Measurements from ENCODE around the gene SLC4A3. TPM values are rescaled to one million over a fixed set of nuclear protein-coding genes. Genes with fewer than 3 reads are reported as not detected.

Gene SLC4A3
- total and polyA plus RNA-seq, 5 donors from 2014 or later = not detected

DNA sequence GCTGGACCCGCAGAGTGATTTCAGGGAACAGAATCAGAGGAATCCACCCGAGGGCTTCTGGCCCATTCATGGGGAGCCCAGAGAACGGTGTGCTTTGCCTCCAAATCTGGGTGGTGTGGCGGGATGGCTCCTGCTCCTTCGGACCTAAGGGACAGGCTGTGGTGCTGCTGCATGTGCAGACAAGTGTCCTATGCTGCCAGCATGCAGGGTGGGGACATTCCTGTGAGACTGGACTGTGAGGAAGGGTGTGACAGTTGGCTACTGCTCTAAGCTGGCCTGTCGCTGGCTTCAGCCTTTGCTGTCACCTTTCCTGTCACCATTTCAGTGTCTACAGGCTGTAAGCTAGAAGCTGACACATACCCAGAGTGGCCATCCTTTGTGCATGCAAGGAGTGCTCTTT, 2.9 kb upstream of the SLC4A3 start:
- peaks cover 38% of the 10 kb centered on the region for H3K27me3 Mint-ChIP-seq
- peaks cover 4% of the 10 kb centered on the region for H3K36me3 Mint-ChIP-seq
- no peak overlapping the region for H3K27ac Mint-ChIP-seq
- H3K9me3 ChIP-seq (ENCODE audit: control insufficient read depth in 2 of 2, low read length in 2 of 2) = no peaks in the 10 kb centered on the region
- H3K4me1 Mint-ChIP-seq = peaks cover 0 to 7% (median 0%) of the 10 kb centered on the region in 4 donors
- H3K4me3 Mint-ChIP-seq = no peak overlapping the region
- H3K36me3 ChIP-seq (ENCODE audit: control insufficient read depth, insufficient read depth, low read length) = no peaks in the 10 kb centered on the region
- no peak overlapping the region for H3K4me3 ChIP-seq (ENCODE audit: low read depth, low read length)
- H3K27me3 ChIP-seq (ENCODE audit: control insufficient read depth, insufficient read depth, low read length) = peaks cover 12% of the 10 kb centered on the region
- DNase-seq (no peak), ATAC-seq (ENCODE audit: low read depth in 2 of 2) (no peak)
- H3K9me3 Mint-ChIP-seq = no peaks in the 10 kb centered on the region
- peaks cover 5% of the 10 kb centered on the region for H3K4me1 ChIP-seq (ENCODE audit: control insufficient read depth, insufficient read depth, low read length, poor library complexity, severe bottlenecking)
- no peak overlapping the region for H3K27ac ChIP-seq (ENCODE audit: insufficient read depth, low read length, poor library complexity, severe bottlenecking)

DNA sequence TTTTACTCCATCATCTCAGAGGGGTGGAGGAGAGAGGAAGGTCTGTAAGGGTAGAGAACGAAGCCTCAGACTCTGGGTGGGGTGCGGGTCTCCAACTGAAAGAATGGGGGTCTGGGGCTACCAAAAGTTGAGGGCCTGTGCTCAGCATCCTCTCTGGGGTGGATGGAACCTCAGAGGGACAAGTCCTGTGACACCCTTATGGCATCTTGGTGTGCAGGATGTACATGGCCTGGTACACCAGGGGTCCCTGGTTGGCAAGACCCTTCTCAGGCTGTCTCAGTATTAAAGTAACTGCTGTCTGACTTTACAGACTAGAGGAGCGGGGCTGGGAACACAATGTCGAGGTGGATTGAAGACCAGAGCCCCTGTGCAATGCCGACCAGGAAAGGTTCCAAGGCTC, 2.3 kb upstream of the SLC4A3 start:
- no peak overlapping the region for H3K27ac Mint-ChIP-seq
- Histone ChIP-seq H3K4me1 (ENCODE audit: control insufficient read depth, insufficient read depth, low read length, poor library complexity, severe bottlenecking) (peaks cover 5% of the 10 kb centered on the region), H3K27me3 (ENCODE audit: control insufficient read depth, insufficient read depth, low read length) (peaks cover 12% of the 10 kb centered on the region), H3K36me3 (ENCODE audit: control insufficient read depth, insufficient read depth, low read length) (no peaks in the 10 kb centered on the region), H3K9me3 (ENCODE audit: control insufficient read depth in 2 of 2, low read length in 2 of 2) (no peaks in the 10 kb centered on the region), H3K27ac (ENCODE audit: insufficient read depth, low read length, poor library complexity, severe bottlenecking) (no peak overlapping the region), H3K4me3 (ENCODE audit: low read depth, low read length) (no peak overlapping the region)
- no peaks in the 10 kb centered on the region for H3K9me3 Mint-ChIP-seq
- peaks cover 38% of the 10 kb centered on the region for H3K27me3 Mint-ChIP-seq
- H3K36me3 Mint-ChIP-seq = peaks cover 4% of the 10 kb centered on the region
- H3K4me3 Mint-ChIP-seq = no peak overlapping the region
- no peak for ATAC-seq (ENCODE audit: low read depth in 2 of 2)
- peaks cover 0 to 7% (median 0%) of the 10 kb centered on the region in 4 donors for H3K4me1 Mint-ChIP-seq
- no peak for DNase-seq

DNA sequence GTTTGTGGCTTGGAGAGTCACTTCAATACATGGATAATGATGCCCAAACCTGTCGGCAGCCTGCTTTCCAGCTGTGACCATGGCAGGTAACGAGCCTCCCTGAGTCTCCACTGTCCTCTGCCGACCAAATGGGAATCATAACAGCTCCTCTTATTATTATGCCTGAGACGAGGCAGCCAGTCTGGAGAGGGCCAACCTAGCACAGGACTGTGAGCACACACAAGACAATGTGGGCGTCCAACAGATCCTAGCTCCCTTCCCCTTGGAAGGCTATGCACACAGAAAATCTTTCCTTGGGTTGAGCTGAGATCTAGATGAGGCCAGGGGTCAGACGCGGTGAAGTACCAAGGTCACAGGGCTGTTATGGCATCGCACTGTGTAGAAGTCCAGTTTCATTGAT, 890 bp upstream of the SLC4A3 start:
- no peak for ATAC-seq (ENCODE audit: low read depth in 2 of 2)
- H3K9me3 ChIP-seq (ENCODE audit: control insufficient read depth in 2 of 2, low read length in 2 of 2) = no peaks in the 10 kb centered on the region
- H3K4me3 ChIP-seq (ENCODE audit: low read depth, low read length) = no peak overlapping the region
- Mint-ChIP-seq H3K9me3 (no peaks in the 10 kb centered on the region), H3K36me3 (peaks cover 4% of the 10 kb centered on the region), H3K4me1 (peaks cover 0 to 7% (median 0%) of the 10 kb centered on the region in 4 donors), H3K27ac (no peak overlapping the region), H3K27me3 (peaks cover 33% of the 10 kb centered on the region), H3K4me3 (peak overlapping the region in 3 of 4 donors; percentile 72 to 74 (median 74))
- no peak for DNase-seq
- H3K36me3 ChIP-seq (ENCODE audit: control insufficient read depth, insufficient read depth, low read length) = no peaks in the 10 kb centered on the region
- peaks cover 12% of the 10 kb centered on the region for H3K27me3 ChIP-seq (ENCODE audit: control insufficient read depth, insufficient read depth, low read length)
- H3K27ac ChIP-seq (ENCODE audit: insufficient read depth, low read length, poor library complexity, severe bottlenecking) = no peak overlapping the region
- H3K4me1 ChIP-seq (ENCODE audit: control insufficient read depth, insufficient read depth, low read length, poor library complexity, severe bottlenecking) = peaks cover 5% of the 10 kb centered on the region

DNA sequence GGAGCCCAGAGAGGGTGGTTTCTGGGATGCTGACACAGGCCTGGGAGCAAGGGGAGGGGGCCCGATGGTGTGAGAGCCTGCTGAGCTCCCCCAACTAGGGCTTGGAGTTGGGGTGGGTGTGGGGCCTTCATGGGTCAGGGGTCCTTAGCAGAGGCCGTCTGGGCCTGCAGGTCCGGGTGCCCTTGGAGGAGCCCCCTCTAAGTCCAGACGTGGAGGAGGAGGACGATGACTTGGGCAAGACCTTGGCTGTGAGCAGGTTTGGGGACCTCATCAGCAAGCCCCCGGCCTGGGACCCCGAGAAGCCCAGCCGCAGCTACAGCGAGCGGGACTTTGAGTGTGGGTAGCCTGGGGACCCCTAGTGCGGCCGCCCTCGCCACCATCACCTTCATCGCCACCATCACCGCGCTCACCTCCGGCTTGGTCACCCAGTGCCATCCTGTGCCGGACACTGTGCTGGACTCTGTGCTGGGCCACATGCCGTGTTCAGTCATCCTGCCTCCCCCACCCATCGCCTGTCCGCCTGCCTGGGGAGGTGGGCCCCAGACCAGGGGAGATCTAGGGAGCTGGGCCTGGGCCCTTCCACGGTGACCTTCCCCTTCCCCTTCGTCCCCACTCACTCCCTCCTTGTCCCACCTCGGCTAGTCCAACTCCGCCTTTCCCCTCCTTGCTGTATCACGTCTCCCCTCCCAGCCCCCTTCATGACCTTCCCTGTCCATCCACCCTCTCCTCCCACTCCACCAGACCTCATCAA, 980 bp downstream of the SLC4A3 start:
- H3K27me3 Mint-ChIP-seq = peaks cover 24% of the 10 kb centered on the region
- ATAC-seq (ENCODE audit: low read depth in 2 of 2) = no peak

DNA sequence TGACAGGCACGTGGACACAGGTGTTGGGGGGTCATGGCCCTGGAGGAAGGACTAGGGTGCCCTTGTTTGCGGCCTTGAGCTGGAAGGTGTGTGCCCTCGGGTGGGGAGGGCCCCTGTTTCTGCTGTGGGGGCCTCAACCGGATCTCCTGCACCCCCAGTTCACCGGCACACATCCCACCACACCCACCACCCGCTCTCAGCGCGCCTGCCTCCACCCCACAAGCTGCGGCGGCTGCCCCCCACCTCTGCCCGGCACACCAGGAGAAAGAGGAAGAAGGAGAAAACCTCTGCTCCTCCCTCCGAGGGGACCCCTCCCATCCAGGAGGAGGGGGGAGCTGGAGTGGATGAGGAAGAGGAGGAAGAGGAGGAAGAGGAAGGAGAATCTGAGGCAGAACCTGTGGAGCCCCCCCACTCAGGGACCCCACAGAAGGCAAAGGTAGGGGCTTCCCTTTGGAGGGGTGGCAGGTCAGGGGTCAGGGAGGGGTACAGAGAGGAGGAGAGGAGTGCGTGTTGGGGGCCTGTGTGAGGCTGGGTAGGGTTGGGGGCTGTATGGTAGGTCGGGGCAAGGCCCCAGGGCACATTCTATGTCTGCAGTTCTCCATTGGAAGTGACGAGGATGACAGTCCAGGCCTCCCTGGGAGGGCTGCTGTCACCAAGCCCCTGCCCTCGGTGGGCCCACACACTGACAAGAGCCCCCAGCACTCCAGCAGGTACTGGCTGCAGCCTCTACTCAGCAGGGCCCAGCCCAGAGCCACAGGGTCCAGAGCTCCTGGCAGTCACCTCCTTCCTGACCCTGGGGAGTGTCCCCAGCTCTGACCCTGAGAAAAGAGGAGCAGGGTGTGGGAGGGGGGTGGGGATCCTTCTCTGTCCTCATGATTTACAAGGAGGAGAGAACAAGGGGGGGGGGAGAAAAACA, 1.8 kb downstream of the SLC4A3 start:
- Mint-ChIP-seq H3K36me3 (peaks cover 4% of the 10 kb centered on the region), H3K4me3 (no peak overlapping the region), H3K27ac (no peak overlapping the region), H3K4me1 (peaks cover 0 to 7% (median 0%) of the 10 kb centered on the region in 4 donors), H3K27me3 (peaks cover 24% of the 10 kb centered on the region), H3K9me3 (peaks cover 0 to 1% (median 0%) of the 10 kb centered on the region in 7 donors)
- no peaks in the 10 kb centered on the region for H3K36me3 ChIP-seq (ENCODE audit: control insufficient read depth, insufficient read depth, low read length)
- H3K4me3 ChIP-seq (ENCODE audit: low read depth, low read length) = no peak overlapping the region
- DNase-seq (no peak), ATAC-seq (ENCODE audit: low read depth in 2 of 2) (no peak)
- no peak overlapping the region for H3K27ac ChIP-seq (ENCODE audit: insufficient read depth, low read length, poor library complexity, severe bottlenecking)
- H3K9me3 ChIP-seq (ENCODE audit: control insufficient read depth in 2 of 2, low read length in 2 of 2) = no peaks in the 10 kb centered on the region
- peaks cover 5% of the 10 kb centered on the region for H3K4me1 ChIP-seq (ENCODE audit: control insufficient read depth, insufficient read depth, low read length, poor library complexity, severe bottlenecking)
- H3K27me3 ChIP-seq (ENCODE audit: control insufficient read depth, insufficient read depth, low read length) = peaks cover 7% of the 10 kb centered on the region

More for the DNA sequence above, 980 bp downstream of the SLC4A3 start:
- H3K27ac Mint-ChIP-seq = no peak overlapping the region
- no peak overlapping the region for H3K4me3 ChIP-seq (ENCODE audit: low read depth, low read length)
- peaks cover 5% of the 10 kb centered on the region for H3K4me1 ChIP-seq (ENCODE audit: control insufficient read depth, insufficient read depth, low read length, poor library complexity, severe bottlenecking)
- peaks cover 7% of the 10 kb centered on the region for H3K27me3 ChIP-seq (ENCODE audit: control insufficient read depth, insufficient read depth, low read length)
- no peaks in the 10 kb centered on the region for H3K9me3 Mint-ChIP-seq
- no peaks in the 10 kb centered on the region for H3K9me3 ChIP-seq (ENCODE audit: control insufficient read depth in 2 of 2, low read length in 2 of 2)
- peaks cover 0 to 7% (median 0%) of the 10 kb centered on the region in 4 donors for H3K4me1 Mint-ChIP-seq
- H3K27ac ChIP-seq (ENCODE audit: insufficient read depth, low read length, poor library complexity, severe bottlenecking) = no peak overlapping the region
- H3K4me3 Mint-ChIP-seq = peak overlapping the region in 2 of 4 donors; percentile 11 to 46
- DNase-seq = no peak
- no peaks in the 10 kb centered on the region for H3K36me3 ChIP-seq (ENCODE audit: control insufficient read depth, insufficient read depth, low read length)
- peaks cover 4% of the 10 kb centered on the region for H3K36me3 Mint-ChIP-seq

DNA sequence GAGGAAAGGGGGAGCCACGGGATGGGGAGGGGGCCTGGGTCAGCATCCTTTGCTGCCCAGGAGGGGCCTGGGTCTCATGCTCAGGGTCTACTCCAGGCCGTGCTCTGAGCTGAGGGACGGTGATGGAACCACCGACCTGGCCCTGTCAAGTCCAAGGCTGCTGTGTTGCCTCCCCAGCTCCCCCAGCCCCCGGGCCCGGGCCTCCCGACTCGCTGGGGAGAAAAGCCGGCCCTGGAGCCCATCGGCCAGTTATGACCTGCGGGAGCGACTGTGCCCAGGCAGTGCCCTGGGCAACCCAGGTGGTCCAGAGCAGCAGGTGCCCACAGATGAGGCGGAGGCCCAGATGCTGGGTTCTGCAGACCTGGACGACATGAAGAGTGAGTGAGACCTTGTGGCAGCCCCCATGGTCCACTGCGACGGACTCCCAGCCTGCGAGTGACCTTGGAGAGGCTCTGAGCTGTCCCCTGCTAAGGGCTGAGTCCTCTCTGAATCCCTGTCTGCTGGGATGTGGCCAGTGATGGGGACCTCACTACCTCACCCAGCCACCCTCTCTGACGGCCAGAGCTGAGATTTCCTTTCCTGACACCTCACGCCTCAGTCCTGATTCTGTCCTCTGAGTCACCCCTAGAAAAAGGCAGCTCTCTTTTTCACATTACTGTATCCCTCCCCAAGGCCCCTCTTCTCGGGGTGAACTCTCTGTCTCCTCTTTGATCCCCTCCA, 2.7 kb downstream of the SLC4A3 start:
- Mint-ChIP-seq H3K27ac (no peak overlapping the region), H3K4me3 (peak overlapping the region in 2 of 4 donors; percentile 13 to 66), H3K4me1 (peaks cover 0 to 7% (median 0%) of the 10 kb centered on the region in 4 donors), H3K36me3 (peaks cover 4% of the 10 kb centered on the region), H3K9me3 (peaks cover 0 to 1% (median 0%) of the 10 kb centered on the region in 7 donors), H3K27me3 (peaks cover 17% of the 10 kb centered on the region)
- ATAC-seq (ENCODE audit: low read depth in 2 of 2) (no peak), DNase-seq (no peak)
- Histone ChIP-seq H3K4me3 (ENCODE audit: low read depth, low read length) (no peak overlapping the region), H3K27me3 (ENCODE audit: control insufficient read depth, insufficient read depth, low read length) (peaks cover 7% of the 10 kb centered on the region), H3K27ac (ENCODE audit: insufficient read depth, low read length, poor library complexity, severe bottlenecking) (no peak overlapping the region), H3K4me1 (ENCODE audit: control insufficient read depth, insufficient read depth, low read length, poor library complexity, severe bottlenecking) (peaks cover 5% of the 10 kb centered on the region), H3K36me3 (ENCODE audit: control insufficient read depth, insufficient read depth, low read length) (no peaks in the 10 kb centered on the region), H3K9me3 (ENCODE audit: control insufficient read depth in 2 of 2, low read length in 2 of 2) (no peaks in the 10 kb centered on the region)

DNA sequence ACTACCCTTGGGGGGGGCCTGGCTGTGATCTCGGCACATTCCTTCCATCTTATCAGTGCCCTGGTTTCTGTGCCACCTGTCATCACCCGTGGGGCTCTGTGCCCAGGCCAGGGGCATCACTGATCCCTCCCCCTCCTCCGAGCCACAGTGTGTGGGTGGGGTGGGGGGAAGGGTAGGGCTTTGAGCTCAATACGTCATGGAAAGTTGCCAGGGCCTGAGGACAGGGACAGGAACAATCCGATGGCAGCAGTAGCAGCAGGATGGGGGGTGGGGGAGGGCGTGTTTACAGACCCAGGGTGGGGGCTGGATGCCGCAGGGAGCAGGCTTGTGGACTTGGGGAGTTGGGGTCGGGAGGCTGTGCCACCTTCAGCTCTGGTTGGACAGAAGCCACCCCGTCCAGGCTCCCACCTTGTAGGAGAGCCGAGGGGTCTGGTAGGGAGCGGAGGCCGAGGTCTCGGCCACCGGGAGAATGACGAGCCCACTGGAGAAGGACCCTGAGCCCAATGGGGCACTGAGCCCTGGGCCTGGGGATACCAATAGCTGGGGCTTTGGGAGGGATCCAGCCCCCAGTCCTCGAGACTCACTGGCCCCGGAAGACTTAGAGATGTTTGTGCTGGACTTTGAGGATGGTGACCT, 3.5 kb downstream of the SLC4A3 start:
- Mint-ChIP-seq H3K9me3 (peaks cover 0 to 1% (median 0%) of the 10 kb centered on the region in 7 donors), H3K36me3 (peaks cover 4% of the 10 kb centered on the region), H3K27me3 (peaks cover 11% of the 10 kb centered on the region), H3K4me1 (peaks cover 0 to 7% (median 0%) of the 10 kb centered on the region in 4 donors), H3K27ac (no peak overlapping the region), H3K4me3 (peak overlapping the region in 2 of 4 donors; percentile 13 to 66)
- DNase-seq = no peak
- Histone ChIP-seq H3K27me3 (ENCODE audit: control insufficient read depth, insufficient read depth, low read length) (peaks cover 5% of the 10 kb centered on the region), H3K9me3 (ENCODE audit: control insufficient read depth in 2 of 2, low read length in 2 of 2) (no peaks in the 10 kb centered on the region), H3K4me3 (ENCODE audit: low read depth, low read length) (no peak overlapping the region), H3K36me3 (ENCODE audit: control insufficient read depth, insufficient read depth, low read length) (no peaks in the 10 kb centered on the region), H3K4me1 (ENCODE audit: control insufficient read depth, insufficient read depth, low read length, poor library complexity, severe bottlenecking) (peaks cover 5% of the 10 kb centered on the region), H3K27ac (ENCODE audit: insufficient read depth, low read length, poor library complexity, severe bottlenecking) (no peak overlapping the region)
- no peak for ATAC-seq (ENCODE audit: low read depth in 2 of 2)
